Measurements from ENCODE around the gene ARHGAP15.

GRCh38 chr2:143229411-143229810 lies 100.2 kb downstream of the ARHGAP15 start:
- no peak for TF ChIP-seq TAF1 (IDR thresholded peaks at IDR 0.05; ENCODE audit: low read depth)
- TF ChIP-seq RAD21 (IDR thresholded peaks at IDR 0.05; ENCODE audit: low read depth) = no peak
- TF ChIP-seq MAX (IDR thresholded peaks at IDR 0.05) = no peak
- TF ChIP-seq TCF12 (IDR thresholded peaks at IDR 0.05; ENCODE audit: low read depth) = no peak
- no peak for TF ChIP-seq EP300 (IDR thresholded peaks at IDR 0.05; ENCODE audit: borderline replicate concordance)

Data from Ishikawa (cell line).